NCI-H748 (cell line): ENCODE measurements around the gene MCMBP.
"Not testable (repeated sequence)": the region's sequence is repeated elsewhere in the genome, so short reads cannot be mapped to it uniquely, and the experiment has no call there.

Experiments
- DNase-seq: peaks from one replicate; lab custom pipeline; 2025; ENCODE audit not compliant: unreplicated experiment; lab: John Stamatoyannopoulos, UW

MCMBP gene

GRCh38 chr10:119883901-119884611 is 11.4 kb upstream of the MCMBP start:
- DNase-seq = not testable (repeated sequence)

GRCh38 chr10:119878524-119878923 is 5.9 kb upstream of the MCMBP start:
- DNase-seq = no peak

GRCh38 chr10:119872860-119873681 is 428 bp upstream of the MCMBP start:
- peak; percentile 89 for DNase-seq

GRCh38 chr10:119871881-119872609 is 598 bp downstream of the MCMBP start:
- peak; percentile 81 for DNase-seq

DNA sequence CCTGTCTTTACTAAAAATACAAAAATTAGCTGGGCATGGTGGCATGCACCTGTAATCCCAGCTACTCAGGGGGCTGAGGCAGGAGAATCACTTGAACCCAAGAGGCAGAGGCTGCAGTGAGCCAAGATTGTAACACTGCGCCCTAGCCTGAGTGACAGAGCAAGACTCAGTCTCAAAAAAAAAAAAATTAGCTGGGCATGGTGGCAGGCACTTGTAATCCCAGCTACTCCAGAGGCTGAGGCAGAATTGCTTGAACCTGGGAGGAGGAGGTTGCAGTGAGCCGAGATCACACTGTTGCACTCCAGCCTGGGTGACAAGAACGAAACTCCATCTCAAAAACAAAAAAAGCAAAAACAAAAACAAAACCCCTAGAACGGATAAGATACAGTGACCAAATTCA is 3.2 kb downstream of the MCMBP start:
- not testable (repeated sequence) for DNase-seq

GRCh38 chr10:119867317-119867716 is 5.3 kb downstream of the MCMBP start:
- no peak for DNase-seq

- DNase-seq = no peak
These were observed 6.9 kb downstream of the MCMBP start for GRCh38 chr10:119865699-119866240.

- DNase-seq = no peak
These were observed 8.6 kb downstream of the MCMBP start for GRCh38 chr10:119863951-119864565.

DNA sequence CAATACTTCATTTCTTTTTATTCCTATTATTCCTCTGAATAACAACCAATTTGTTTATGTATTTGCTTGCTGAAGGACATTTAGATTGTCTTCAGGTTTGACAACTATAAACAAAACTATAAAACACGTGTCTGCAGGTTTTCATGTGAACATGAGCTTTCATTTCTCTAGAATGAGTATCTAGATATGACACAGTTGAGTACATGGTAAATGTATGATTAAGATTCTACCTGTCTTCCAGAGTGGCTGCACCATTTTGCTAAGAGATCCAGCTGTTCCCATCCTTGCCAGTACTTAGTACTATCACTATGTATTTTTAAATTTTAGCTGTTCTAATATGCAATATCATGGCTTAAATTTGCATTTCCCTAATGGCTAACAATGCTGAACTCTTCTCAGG is 10.1 kb downstream of the MCMBP start:
- no peak for DNase-seq

- no peak for DNase-seq
These were observed 11.6 kb downstream of the MCMBP start for GRCh38 chr10:119860866-119861607.

DNA sequence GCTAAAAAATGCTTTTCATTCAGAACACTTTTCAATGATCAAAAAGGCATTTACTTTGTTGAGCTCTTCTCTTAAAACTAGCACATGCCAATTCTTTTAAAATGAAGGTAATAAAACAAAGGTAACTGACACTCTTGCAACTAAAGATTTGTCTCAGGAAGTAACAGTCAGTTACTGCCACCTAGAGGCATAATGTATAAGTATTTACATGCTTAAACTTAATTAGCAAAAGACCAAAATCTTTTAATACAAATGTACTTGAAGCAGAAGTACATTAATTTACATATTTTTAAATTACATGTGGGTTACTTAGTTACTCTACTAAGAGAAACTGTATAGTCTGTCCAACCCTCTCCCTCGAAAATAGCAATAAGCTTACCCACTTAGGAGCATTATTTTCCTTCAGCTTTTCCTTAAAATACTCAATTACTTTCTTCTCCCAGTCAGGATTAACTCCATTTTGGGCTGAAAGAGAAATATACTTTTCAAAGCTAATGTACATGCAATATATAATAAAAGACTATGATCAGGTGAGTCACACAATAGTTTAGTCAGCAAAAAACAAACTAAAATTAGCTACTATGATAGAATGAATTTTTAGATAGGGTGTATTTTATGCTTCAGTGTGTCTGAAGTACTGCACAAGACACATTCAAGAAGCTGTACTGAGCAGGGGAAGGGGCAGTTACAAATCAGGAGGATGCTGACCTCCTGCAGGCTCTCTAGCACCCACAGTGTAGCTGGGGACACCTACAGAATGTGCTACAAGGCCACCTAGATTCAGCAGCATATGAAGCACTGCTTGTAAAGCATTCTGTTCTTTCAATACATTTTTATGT is 13.0 kb downstream of the MCMBP start:
- peak; percentile 25 for DNase-seq

DNA sequence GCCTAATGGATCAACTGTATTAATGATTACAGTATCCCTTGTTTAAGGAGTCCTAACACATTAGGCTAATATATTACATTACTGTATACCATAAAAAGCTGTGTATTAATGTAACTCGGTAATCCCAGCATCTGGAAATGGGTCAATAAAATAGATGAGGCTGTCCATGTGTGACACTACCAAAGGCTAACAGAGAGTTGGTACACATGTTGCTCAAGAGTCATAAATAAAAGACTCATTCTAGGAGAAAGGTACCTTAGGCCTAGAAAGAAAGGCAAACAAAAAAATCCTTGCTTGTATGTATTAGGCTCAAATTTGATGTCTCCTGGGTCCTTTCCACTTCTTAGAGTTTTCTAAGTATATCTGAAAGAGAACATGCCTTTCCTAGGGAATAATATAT is 14.6 kb downstream of the MCMBP start:
- DNase-seq = no peak

GRCh38 chr10:119853574-119853973 is 19.1 kb downstream of the MCMBP start:
- DNase-seq = no peak

DNA sequence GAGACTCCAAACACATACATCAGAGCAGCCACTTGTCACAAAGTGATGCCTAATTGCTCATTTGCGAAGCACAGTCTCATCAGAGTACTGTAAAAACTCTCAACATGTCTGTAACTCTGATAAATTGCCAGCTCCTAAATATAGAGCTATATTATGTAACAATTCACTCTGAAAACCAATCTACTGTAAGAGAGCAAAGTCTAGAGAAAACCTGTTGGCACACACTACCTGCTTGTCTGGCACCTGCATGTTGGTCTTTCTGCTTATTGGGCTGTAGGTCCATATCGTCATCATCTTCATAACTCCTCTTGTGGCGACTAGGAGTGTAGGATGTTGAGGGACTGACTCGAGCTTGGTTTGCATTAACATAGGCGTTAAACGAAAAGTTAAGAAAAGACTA is 19.8 kb downstream of the MCMBP start:
- DNase-seq = no peak

DNA sequence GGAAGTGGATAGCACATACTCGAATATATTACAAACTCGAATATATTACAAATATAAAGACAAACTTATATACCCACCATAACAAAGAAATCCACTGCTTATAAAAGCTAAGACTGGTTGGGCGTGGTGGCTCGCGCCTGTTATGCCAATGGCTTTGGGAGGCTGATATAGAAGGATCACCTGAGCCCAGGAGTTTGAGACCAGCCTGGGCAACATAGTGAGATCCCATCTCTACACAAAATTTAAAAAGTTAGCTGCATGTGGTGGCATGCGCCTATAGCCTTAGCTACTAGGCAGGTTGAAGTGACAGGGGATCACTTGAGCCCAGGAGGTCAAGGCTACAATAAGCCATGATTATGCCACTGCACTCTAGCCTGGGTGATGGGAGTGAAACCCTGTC is 20.4 kb downstream of the MCMBP start:
- no peak for DNase-seq

- DNase-seq = no peak
These were observed 22.7 kb downstream of the MCMBP start for GRCh38 chr10:119849944-119850343.

GRCh38 chr10:119849031-119849789 is 23.4 kb downstream of the MCMBP start:
- no peak for DNase-seq

GRCh38 chr10:119845656-119846055 is 27.0 kb downstream of the MCMBP start:
- DNase-seq = no peak

DNA sequence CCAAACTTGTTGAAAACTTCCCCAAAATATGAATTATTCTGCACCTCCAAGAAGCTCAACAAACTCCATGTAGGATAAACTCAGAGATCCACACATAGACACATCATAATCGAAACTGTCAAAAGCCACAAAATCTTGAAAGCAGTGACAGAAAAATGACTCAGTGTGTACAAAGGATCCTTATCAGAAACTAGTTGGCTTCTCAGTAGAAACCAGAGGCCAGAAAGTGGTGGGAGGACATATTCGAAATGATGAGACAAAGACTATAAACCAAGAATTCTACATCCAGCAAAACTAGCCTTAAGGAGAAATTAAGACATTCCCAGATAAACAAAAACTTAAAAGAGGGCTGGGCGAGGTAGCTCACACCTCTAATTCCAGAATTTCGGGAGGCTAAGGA is 38.5 kb downstream of the MCMBP start:
- DNase-seq = no peak
